Omental fat pad (tissue), 4 donors: Measurements from ENCODE around the gene ZSWIM4. TPM values are rescaled to one million over a fixed set of nuclear protein-coding genes. Genes with fewer than 3 reads are reported as not detected.
"Not testable (repeated sequence)": the region's sequence is repeated elsewhere in the genome, so short reads cannot be mapped to it uniquely, and the experiment has no call there.

Source experiments
- ATAC-seq: fragments of 150-250 bp; one replicate; pipeline ENCODE4 v1.9.1; 2016; ENCODE audit warnings: mild to moderate bottlenecking, moderate library complexity; ENCODE audit not compliant: low FRiP score
- DNase-seq: peaks from one replicate; pipeline ENCODE4 v3.0.0-alpha.2; 2019; ENCODE audit warnings: low spot score
- total RNA-seq, 4 donors: library from RNA; depleted of rRNA; stranded (reverse); fragments of >200 nt; gene quantifications; one replicate each; pipeline ENCODE4 v1.1.0, GENCODE V29; 2016
- TF ChIP-seq, protein P1 (sequence below), 3 donors: fragments of 450-650 bp; IDR thresholded peaks; one replicate each; pipeline ENCODE4 v1.5.1; 2016 to 2017; ENCODE audit warnings: antibody characterized with exemption in 3 of 3, mild to moderate bottlenecking in 3 of 3, moderate library complexity in 2 of 3

Gene ZSWIM4
- total RNA-seq, 4 donors from 2014 or later, result 3.8 to 5.2 (median 4.6) TPM

DNA sequence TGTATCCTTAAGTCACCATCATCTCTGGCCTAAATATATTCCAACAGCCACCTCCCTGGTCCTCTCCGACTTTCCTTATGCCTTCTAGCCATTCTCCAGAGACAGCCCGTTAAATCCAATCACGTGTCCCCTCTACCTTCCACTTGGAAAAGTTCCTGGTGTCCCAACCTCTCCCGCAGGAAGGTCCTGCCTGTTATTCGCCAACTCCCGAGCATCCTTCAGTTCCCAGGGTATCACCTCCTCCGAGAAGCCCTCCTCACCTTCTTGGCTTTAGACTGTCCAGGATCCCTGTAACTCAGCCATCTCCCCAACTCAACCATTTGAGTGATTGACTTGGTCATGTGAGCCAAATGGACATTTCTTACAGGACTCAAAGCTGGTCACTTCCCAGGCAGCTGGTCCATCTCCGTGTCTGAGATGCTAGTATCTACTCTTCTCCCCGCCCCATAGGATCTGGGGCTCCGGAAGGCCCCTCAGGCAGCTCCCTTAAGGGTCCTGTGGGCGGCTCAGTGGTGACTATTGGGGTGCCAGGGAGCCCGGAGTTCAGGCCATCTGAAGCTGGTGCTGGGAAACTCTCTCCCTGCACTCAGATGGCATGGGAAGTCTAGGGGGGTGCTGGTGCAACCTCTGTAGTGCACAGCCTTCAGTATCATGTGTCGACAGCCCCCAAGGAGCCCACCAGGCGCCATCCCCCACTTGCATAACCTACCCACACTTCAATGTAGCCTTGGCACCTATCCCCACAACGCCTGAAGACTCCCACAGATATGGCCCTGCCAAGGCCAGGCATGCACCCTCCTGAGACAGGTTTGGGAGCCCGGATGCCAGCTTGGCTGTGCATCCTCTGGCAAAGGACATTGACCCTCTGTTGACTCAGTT, 53.8 kb downstream of the ZSWIM4 start:
- ATAC-seq (no peak), DNase-seq (no peak)
- TF ChIP-seq, protein P1, sequence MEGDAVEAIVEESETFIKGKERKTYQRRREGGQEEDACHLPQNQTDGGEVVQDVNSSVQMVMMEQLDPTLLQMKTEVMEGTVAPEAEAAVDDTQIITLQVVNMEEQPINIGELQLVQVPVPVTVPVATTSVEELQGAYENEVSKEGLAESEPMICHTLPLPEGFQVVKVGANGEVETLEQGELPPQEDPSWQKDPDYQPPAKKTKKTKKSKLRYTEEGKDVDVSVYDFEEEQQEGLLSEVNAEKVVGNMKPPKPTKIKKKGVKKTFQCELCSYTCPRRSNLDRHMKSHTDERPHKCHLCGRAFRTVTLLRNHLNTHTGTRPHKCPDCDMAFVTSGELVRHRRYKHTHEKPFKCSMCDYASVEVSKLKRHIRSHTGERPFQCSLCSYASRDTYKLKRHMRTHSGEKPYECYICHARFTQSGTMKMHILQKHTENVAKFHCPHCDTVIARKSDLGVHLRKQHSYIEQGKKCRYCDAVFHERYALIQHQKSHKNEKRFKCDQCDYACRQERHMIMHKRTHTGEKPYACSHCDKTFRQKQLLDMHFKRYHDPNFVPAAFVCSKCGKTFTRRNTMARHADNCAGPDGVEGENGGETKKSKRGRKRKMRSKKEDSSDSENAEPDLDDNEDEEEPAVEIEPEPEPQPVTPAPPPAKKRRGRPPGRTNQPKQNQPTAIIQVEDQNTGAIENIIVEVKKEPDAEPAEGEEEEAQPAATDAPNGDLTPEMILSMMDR (IDR thresholded peaks at IDR 0.05), result no peak

DNA sequence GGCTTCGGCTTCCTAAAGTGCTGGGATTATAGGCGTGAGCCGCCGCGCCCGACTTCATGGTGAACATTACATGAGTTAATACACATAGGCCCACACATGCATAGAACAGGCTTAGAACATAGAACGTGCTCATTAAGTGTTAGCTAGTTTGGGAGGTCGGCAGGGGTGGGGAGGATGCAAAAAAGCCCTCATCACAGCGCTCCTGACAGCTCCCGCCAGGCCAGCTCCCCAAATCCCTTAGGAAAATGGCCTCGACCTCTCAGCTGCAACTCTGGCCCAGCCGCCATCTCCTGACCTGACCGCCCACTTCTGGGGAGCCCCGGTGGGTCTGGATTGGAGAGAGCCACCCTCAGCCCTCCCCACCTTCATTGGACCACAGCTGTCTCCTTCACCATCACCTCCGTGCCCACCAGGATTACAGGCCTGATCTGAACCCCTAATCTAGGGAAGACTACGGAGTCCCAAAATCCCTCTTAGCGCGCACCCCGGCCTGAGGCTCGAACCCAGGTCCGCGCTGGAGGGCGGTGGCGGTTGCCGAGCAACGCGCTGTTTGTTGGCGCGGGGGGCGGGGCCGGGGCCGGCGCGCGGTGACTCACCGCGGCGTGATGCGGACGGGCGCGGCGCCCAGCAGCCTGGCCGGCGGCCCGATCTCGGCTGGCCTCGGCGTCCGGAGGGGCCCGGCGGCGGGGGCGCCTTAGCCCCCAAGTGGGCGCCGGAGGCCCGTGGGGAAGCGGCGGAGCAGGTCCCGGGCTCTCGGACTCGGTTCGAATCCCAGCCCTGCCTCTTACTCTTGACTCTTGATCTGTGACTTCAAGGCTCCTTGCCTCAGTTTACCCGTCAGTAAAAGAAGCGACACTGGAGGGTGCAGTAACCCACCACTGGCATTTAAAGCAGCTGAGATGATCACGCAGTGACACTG, 55.0 kb downstream of the ZSWIM4 start:
- ATAC-seq, result peak; percentile 29
- no peak for DNase-seq

GRCh38 chr19:13850910-13851733, 55.9 kb downstream of the ZSWIM4 start:
- DNase-seq (peak; percentile 81), ATAC-seq (peak; percentile 70)

More for the DNA sequence above, 55.0 kb downstream of the ZSWIM4 start:
- TF ChIP-seq, protein P1 (IDR thresholded peaks at IDR 0.05), result no peak

DNA sequence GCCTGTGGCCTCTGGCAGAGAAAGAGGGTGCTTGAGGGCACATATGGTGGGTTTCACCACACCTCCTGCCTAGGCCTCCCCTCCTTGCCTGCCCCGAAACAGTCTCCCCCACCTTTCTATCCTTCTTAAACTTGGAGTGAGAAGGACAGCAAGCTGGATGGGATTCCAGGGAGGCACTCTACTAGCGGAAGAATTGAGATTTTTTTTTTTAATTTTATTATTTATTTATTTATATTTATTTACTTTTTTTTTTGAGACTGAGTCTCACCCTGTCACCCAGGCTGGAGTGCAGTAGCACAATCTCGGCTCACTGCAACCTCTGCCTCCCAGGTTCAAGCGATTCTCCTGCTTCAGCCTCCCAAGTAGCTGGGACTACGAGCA, 56.5 kb downstream of the ZSWIM4 start:
- ATAC-seq, DNase-seq: not testable (repeated sequence)

More at GRCh38 chr19:13850910-13851733, 55.9 kb downstream of the ZSWIM4 start:
- TF ChIP-seq, protein P1 (IDR thresholded peaks at IDR 0.05), result no peak

DNA sequence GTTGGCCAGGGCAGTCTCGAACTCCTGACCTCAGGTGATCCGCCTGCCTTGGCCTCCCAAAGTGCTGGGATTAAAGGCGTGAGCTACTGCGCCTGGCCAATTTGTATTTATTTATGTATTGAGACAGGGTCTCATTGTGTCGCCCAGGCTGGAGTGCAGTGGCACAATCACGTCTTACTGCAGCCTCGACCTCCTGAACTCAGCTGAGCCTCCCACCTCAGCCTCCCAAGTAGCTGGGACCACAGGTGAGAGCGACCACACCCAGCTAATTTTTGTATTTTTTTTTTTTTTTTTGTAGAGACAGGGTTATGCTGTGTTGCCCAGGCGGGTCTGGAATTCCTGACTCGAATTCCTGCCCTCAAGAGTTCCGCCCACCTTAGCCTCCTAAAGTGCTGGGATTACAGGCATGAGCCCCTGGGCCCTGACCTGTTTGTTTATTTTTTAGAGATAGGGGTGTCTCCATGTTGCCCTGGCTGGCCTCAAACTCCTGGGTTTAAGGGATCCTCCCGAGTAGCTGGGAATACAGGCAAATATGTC, 57.0 kb downstream of the ZSWIM4 start:
- DNase-seq, ATAC-seq: not testable (repeated sequence)

DNA sequence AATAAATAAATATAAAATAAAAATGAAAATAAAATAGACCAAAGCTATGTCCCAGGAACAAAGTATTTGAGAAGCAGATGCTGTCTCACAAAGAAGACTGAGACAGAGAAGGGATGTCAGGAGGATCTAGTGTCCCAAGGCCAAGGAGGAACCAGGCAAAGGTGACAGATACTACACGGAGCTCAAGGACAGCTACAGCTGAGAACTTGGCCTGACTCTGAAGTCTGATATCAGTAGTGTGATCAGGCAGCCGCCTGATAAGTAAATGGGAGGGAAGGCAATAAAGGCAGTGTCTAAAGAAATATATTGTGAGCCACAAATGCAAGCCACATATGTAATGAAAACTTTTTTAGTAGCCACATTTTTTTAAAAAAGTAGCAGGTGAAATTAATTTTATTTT, 61.3 kb downstream of the ZSWIM4 start:
- TF ChIP-seq, protein P1 (IDR thresholded peaks at IDR 0.05), result no peak
- no peak for ATAC-seq
- no peak for DNase-seq

DNA sequence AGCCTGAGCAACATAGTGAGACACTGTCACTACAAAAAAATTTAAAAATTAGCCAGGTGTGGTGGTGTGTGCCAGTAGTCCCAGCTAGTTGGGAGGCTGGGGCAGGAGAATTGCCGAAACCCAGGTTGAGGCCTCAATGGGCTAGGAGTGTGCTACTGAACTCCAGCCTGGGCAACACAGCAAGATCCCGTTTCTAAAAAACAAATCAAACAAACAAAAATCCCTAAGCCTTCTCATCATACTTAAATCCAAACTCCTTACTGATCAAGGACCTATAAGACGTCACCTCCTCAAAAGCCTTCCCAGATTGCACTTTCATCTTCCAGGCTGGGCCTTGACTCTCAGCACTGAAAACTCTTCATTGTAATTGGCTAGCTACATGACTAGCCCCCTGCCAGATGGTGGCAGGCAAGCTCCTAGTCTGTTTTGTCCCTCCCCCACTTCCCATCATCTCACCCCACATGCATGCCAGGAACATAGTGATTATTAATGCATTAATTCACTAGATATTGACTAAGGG, 64.2 kb downstream of the ZSWIM4 start:
- TF ChIP-seq, protein P1 (IDR thresholded peaks at IDR 0.05), result no peak
- ATAC-seq, result no peak
- DNase-seq, result no peak
